NCI-H1694 (cell line): ENCODE results near the gene BLMH.
"Not testable (repeated sequence)": the region's sequence is repeated elsewhere in the genome, so short reads cannot be mapped to it uniquely, and the experiment has no call there.

Experiments used
- DNase-seq: peaks from one replicate; lab custom pipeline; 2025; lab: John Stamatoyannopoulos, UW

The BLMH gene

GRCh38 chr17:30229012-30229411, 62.7 kb downstream of the BLMH start:
- no peak for DNase-seq

DNA sequence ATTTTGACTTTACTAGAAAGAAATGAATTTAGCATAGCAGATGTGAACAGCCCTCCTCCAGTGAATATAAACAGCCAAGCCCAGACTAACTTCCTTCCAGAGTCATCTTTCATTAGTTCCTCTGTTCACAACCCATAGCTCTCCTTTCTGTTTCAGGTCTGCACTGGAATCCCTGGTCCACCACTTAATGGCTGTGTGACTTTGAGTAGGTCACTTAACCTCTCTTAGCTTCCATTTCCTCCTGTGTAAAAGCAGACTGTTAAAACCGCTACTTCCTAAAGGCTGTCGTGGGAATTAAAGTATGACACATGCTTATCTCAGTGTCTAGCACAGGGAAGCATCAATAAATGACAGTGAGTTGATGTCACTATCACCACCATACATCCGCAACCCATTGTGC, 63.7 kb downstream of the BLMH start:
- no peak for DNase-seq

DNA sequence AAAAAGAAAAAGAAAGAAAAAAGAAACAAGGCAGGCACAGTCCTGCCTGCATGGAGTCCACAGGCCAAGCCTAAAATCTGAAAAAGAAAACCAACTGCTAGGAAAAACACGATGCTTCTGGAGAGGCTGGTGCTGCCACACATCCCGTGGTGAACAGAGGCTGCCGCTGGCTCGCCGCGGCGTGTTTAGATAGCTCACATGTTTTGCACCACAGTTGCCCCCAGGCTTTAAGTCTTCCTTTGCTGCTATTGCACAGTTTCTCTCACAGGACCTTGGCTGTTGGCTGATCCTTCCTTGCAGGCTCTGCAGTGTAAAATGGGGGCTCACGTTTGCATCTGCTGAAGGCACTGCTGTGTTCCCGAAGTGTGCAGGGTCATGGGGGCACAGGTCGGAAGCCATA, 64.9 kb downstream of the BLMH start:
- no peak for DNase-seq

- no peak for DNase-seq
Observed at GRCh38 chr17:30225919-30226553, 65.7 kb downstream of the BLMH start.

GRCh38 chr17:30225112-30225511, 66.6 kb downstream of the BLMH start:
- DNase-seq = no peak

DNA sequence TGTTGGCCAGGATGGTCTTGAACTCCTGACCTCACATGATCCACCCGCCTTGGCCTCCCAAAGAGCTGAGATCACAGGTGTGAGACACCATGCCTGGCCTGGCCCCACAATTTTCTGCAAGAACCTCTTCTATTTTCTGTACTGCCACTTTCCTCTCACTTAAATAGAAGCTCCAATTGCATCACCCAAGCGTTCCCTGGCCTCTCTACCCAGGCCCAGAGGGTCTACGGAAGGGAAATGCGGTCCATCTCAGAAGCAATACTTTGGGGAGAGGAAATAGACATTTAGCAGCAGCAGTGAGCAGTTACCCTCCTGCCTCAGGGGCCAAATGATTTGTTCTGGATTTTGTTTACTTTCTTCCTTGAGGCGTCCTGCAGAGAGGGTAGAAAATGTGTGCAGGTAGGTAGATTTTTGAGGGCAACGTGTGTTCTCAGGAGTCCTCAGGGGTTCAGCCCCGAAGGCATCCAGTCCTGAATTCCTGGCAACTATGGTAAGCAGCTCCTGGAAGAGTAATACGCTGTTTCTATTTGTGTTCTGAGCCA, 67.3 kb downstream of the BLMH start:
- no peak for DNase-seq

GRCh38 chr17:30222721-30223175, 69.0 kb downstream of the BLMH start:
- DNase-seq = no peak

GRCh38 chr17:30222251-30222650, 69.5 kb downstream of the BLMH start:
- DNase-seq = no peak

GRCh38 chr17:30221346-30221745, 70.4 kb downstream of the BLMH start:
- no peak for DNase-seq

- no peak for DNase-seq
Observed at GRCh38 chr17:30220414-30220813, 71.3 kb downstream of the BLMH start.

DNA sequence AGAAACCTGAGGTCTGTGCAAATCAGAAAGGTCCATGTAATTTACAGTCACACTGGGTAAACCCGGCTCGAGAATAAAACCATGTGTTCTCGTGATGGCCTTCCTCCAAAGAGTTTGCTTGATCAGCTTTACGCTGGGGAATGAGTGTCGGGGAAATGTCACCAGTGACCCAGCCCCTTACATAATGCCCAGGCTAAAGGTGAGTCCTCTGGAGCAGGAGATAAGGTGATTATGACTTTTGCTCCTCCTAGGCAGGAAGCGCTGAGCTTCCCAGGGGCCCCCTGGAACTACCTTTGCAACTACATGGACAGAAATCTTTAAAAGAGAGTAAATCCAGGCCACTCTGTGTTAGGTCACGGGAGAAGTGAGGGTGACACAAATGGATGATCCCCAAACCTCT, 71.9 kb downstream of the BLMH start:
- DNase-seq = no peak

DNA sequence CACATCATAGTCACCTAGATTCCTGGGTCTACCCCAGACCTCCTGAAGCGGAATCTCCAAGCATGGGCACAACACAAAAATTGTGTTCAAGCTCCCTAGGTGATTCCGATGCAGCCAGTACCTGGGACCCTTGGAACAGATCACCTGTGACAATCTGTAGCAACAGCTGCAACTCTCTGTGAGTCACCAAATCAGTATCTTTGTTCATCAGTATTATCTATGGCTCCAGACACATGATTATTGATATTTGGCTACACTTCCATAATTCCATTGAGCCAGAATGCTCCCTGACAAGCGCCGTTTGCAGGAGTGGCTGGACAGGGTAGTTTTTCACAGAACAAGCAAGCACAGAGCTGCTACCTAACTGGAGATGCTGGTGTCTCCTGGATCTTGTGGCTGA, 72.4 kb downstream of the BLMH start:
- no peak for DNase-seq

GRCh38 chr17:30218799-30219198, 72.9 kb downstream of the BLMH start:
- no peak for DNase-seq

GRCh38 chr17:30217746-30218245, 73.9 kb downstream of the BLMH start:
- DNase-seq = no peak

GRCh38 chr17:30217054-30217453, 74.7 kb downstream of the BLMH start:
- no peak for DNase-seq

- no peak for DNase-seq
Observed at GRCh38 chr17:30212750-30213149, 79.0 kb downstream of the BLMH start.

- no peak for DNase-seq
Observed at GRCh38 chr17:30211371-30211770, 80.4 kb downstream of the BLMH start.

GRCh38 chr17:30210901-30211300, 80.8 kb downstream of the BLMH start:
- DNase-seq = no peak

DNA sequence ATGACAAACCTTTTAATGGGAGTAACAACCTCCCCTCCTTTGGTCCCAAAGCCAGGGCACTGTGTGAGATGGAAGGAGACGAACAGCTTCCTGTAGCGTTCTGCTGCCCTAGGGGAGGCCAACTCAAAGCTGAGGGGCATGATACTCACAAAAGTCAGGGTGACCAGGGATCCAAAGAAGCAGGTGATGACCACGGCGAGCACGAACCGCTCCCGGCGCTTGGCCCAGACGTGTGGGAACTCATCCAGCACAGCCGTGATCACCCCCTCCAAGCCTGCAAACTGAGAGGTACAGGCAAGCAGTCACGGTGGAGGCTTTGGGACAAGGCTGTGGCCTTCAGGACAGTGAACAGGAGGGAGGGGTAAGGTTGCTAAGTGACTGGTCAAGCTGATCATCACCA, 81.4 kb downstream of the BLMH start:
- DNase-seq = no peak

DNA sequence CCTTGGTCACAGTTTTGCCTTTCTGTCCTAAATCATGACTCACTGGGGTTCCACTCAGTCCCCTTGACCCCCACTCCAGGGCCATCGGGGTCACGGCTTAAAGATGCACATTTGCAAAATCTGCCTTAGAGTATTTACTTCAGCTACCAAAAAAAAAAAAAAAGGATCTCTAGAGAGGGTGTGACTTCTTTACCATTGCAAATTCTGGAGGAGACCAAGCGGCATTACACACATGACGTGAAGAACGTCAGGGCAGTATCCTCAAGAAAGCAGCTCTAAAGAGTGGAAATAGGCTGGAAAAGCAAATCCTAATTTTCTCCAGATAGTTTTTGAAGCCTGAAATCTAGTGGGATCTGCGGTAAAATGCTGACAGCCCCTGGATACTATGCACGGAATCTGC, 81.8 kb downstream of the BLMH start:
- DNase-seq = no peak

GRCh38 chr17:30208214-30208613, 83.5 kb downstream of the BLMH start:
- DNase-seq = no peak

DNA sequence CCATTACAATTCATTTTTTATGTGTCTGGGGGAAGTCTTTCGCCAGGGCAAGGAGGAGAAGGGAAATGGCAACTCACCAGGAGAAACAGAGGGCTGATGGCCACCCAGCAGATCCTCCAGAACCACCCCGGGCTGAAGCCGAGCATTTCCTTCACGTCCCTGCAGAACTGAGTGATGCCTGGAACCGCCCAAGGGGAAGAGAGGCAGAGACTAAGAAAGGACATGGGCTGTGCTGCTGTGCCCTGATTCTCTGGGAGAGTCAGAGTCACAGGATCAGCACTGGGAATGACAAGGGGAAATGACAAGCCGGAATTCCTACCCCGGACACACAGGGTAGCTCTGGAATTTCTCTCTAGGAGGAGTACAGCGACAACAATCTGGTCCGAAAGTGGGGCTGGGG, 84.1 kb downstream of the BLMH start:
- DNase-seq = no peak

GRCh38 chr17:30203471-30203981, 88.2 kb downstream of the BLMH start:
- no peak for DNase-seq

DNA sequence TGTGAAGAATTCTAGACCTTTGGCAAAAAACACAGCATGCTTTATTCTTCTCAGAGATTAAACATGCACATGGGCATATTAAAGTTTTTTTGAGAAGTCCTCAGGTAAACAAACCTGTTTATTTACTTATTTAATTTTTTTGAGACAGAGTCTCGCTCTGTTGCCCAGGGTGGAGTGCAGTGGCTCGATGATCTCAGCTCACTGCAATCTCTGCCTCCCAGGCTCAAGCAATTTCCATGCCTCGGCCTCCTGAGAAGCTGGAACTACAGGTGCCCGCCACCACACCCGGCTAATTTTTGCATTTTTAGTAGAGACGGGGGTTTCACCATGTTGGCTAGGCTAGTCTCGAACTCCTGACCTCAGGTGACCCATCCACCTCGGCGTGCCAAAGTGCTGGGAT, 91.1 kb downstream of the BLMH start:
- not testable (repeated sequence) for DNase-seq
